ENCODE measurements around the gene PRKAG3. TPM values are rescaled to one million over a fixed set of nuclear protein-coding genes. Genes with fewer than 3 reads are reported as not detected.

The PRKAG3 gene
- total and polyA plus RNA-seq, 7 donors = 9.2 to 187 (median 58.5) TPM

GRCh38 chr2:218811382-218811781, 20.2 kb downstream of the PRKAG3 start:
- peak overlapping the region; percentile 16 for H3K27ac ChIP-seq
- peaks cover 27% of the 10 kb centered on the region for H3K4me1 ChIP-seq
- ATAC-seq (no peak), DNase-seq (no peak)
- no peak for TF ChIP-seq CTCF (IDR thresholded peaks at IDR 0.05)
- 67 to 79% (median 71%) methylated on average over 4 of the region's 4 CpGs for WGBS, 3 donors
- H3K36me3 ChIP-seq (ENCODE audit: insufficient read depth in 1 of 2, low read depth in 1 of 2) = peaks cover 0 to 40% of the 10 kb centered on the region in 2 donors
- no peak overlapping the region for H3K4me3 ChIP-seq
- H3K9me3 ChIP-seq = no peaks in the 10 kb centered on the region
- intact Hi-C loops (cut with DNase I) = no loop called here
- H3K27me3 ChIP-seq (ENCODE audit: insufficient read depth in 3 of 3, low read length in 2 of 3) = no peaks in the 10 kb centered on the region

- TF ChIP-seq CTCF (IDR thresholded peaks at IDR 0.05) = no peak
- 70 to 94% (median 72%) methylated on average over 2 of the region's 2 CpGs for WGBS, 3 donors
- no peaks in the 10 kb centered on the region for H3K9me3 ChIP-seq
- H3K4me3 ChIP-seq = no peak overlapping the region
- H3K27me3 ChIP-seq (ENCODE audit: insufficient read depth in 3 of 3, low read length in 2 of 3) = no peaks in the 10 kb centered on the region
- no peak for ATAC-seq
- H3K27ac ChIP-seq = no peak overlapping the region
- H3K36me3 ChIP-seq (ENCODE audit: insufficient read depth in 1 of 2, low read depth in 1 of 2) = peaks cover 0 to 33% of the 10 kb centered on the region in 2 donors
- H3K4me1 ChIP-seq = peaks cover 39% of the 10 kb centered on the region
- intact Hi-C loops (cut with DNase I) = no loop called here
- DNase-seq = no peak
Measured at GRCh38 chr2:218810256-218810655, 21.3 kb downstream of the PRKAG3 start.

- DNase-seq = peak in 1 of 2 donors; percentile 77
- H3K27me3 ChIP-seq (ENCODE audit: insufficient read depth in 3 of 3, low read length in 2 of 3) = no peaks in the 10 kb centered on the region
- H3K4me3 ChIP-seq = no peak overlapping the region
- intact Hi-C loops (cut with DNase I) = no loop called here
- no peak for TF ChIP-seq CTCF (IDR thresholded peaks at IDR 0.05)
- 41 to 63% (median 42%) methylated on average over 12 of the region's 12 CpGs for WGBS, 3 donors
- peaks cover 42% of the 10 kb centered on the region for H3K4me1 ChIP-seq
- peaks cover 6% of the 10 kb centered on the region for H3K9me3 ChIP-seq
- ATAC-seq = peak; percentile 23 to 56 (median 29)
- peak overlapping the region; percentile 89 for H3K27ac ChIP-seq
- H3K36me3 ChIP-seq (ENCODE audit: insufficient read depth in 1 of 2, low read depth in 1 of 2) = peaks cover 0 to 27% of the 10 kb centered on the region in 2 donors
Measured at GRCh38 chr2:218809515-218809914, 22.1 kb downstream of the PRKAG3 start.

GRCh38 chr2:218807626-218808025, 24.0 kb downstream of the PRKAG3 start:
- peaks cover 45% of the 10 kb centered on the region for H3K4me1 ChIP-seq
- H3K36me3 ChIP-seq (ENCODE audit: insufficient read depth in 1 of 2, low read depth in 1 of 2) = peaks cover 0 to 9% of the 10 kb centered on the region in 2 donors
- no peak for ATAC-seq
- H3K27me3 ChIP-seq (ENCODE audit: insufficient read depth in 3 of 3, low read length in 2 of 3) = no peaks in the 10 kb centered on the region
- WGBS, 3 donors = 65 to 83% (median 68%) methylated on average over 4 of the region's 4 CpGs
- intact Hi-C loops (cut with DNase I) = no loop called here
- peaks cover 12% of the 10 kb centered on the region for H3K9me3 ChIP-seq
- peak overlapping the region; percentile 89 for H3K27ac ChIP-seq
- DNase-seq = no peak
- H3K4me3 ChIP-seq = no peak overlapping the region
- TF ChIP-seq CTCF (IDR thresholded peaks at IDR 0.05) = no peak

- Histone ChIP-seq H3K4me3 (peak overlapping the region; percentile 32), H3K4me1 (peaks cover 52% of the 10 kb centered on the region), H3K27me3 (ENCODE audit: insufficient read depth in 3 of 3, low read length in 2 of 3) (no peaks in the 10 kb centered on the region), H3K9me3 (peaks cover 12% of the 10 kb centered on the region), H3K27ac (peak overlapping the region; percentile 89), H3K36me3 (ENCODE audit: insufficient read depth in 1 of 2, low read depth in 1 of 2) (no peaks in the 10 kb centered on the region)
- 10 to 16% (median 13%) methylated on average over 10 of the region's 10 CpGs for WGBS, 3 donors
- ATAC-seq (peak; percentile 87 to 95 (median 92)), DNase-seq (peak; percentile 78 to 90)
- no peak for TF ChIP-seq CTCF (IDR thresholded peaks at IDR 0.05)
- intact Hi-C loops (cut with DNase I) = no loop called here
Measured at GRCh38 chr2:218806346-218806978, 25.1 kb downstream of the PRKAG3 start.

All from psoas muscle (tissue), 8 donors.